GM18520 (cell line): ENCODE data around the gene MLST8.
A peak's percentile ranks its signal among the peaks of the same experiment; 100 is the strongest.
"Not testable (repeated sequence)": the region's sequence is repeated elsewhere in the genome, so short reads cannot be mapped to it uniquely, and the experiment has no call there.

Experiments used
- ATAC-seq: cut with Tn5 transposase; IDR thresholded peaks from one replicate; pipeline ENCODE4 v1.9.1; 2021; ENCODE audit not compliant: unreplicated experiment

MLST8 gene

DNA sequence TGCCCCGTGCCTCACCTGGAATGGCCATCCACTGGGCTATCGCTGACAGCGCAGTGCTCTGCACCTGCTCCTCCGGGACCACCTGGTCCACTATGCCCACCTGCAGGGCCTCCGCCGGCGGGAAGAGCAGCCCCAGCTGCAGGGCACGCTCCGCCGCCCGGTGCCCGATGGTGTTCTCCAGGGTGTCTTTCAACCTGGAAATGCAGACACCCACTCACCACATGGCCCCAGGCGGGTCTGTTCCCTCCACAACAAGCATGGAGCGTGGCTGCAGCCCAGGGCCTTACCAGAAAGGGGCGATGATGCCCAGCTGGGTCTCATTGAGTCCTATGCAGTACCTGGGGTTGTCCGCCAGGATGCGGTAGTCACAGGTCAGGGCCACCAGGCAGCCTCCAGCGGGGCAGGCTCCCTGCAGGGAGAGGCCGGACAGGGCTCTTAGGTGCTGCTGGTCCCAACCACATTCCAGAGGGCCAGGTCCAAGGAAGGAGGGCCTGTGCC lies 37.8 kb downstream of the MLST8 start:
- ATAC-seq = no peak

DNA sequence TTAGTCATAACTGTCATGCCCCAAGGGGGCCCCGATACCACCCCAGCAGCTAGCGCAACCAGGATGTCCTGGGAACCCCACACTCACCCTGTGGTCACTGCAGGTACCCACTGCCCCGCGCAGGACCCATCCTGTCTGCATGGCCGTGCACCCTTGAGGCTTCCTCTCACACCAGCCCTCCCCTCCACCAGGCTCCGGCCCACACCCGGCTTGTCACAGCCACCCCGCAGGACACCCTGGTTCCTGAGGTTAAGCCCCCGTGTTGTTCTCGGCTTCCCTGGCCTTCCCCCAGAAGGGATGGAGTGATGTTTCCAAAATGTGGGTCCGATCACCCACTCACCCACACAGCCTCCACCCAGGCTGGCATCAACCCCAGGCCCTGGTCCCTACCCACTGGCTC lies 38.5 kb downstream of the MLST8 start:
- no peak for ATAC-seq

DNA sequence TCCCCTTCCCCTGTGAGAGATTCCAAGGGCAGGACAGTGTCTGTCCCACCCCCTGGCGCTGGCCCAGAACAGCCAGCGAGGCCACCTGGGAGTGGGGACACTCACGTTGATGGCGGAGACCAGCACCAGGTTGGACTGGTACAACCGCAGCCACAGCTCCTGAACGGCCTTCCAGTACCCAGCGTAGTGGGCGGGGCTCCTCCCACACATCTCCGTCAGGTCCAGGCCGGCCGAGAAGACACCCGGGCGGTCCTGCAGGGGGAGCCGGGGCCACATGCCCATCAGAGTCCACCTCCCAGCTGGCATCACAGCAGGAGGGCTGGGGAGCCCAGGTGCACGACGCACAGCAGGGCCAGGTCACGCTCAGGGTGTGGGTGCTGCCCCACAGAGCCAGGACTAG lies 39.0 kb downstream of the MLST8 start:
- ATAC-seq = no peak

DNA sequence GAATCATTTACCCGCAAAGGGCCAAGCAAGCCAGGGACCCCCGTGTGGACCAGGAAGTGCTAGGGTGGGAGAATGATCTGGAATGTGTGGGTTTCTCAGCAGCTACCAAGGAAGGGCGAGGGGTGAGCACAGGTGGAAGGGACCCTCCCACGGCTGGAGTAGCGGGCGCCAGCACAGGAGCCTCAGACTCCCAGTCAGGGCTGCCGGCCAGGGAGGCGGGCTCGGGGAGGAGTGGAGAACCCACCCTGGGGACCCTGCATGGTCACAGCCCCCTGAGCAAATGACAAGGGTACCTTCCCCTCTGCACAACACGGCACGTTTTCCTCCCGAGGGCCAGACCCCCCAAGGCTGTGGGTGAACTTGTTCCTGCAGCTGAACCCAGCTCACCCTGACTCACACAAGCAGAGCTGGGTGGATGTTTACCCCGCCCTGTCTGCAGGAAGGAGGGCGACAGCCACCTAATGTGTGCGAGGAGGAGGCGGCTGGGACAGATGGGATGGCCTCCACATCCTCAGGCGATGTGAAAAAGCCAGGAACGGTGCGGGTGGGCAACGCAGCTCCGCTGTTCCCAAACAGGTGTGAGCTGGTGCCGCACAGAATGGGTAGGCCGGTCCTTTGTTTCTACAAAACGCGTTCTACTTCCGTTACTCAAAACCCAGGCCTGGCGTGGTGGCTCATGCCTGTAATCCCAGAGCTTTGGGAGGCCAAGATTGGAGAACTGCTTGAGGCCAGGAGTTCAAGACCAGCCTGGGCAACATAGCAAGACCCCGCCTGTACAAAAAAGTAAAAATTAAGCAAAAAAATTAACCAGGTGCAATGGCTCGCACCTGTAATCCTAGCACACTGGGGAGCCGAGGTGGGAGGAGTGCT lies 39.9 kb downstream of the MLST8 start:
- ATAC-seq = no peak

DNA sequence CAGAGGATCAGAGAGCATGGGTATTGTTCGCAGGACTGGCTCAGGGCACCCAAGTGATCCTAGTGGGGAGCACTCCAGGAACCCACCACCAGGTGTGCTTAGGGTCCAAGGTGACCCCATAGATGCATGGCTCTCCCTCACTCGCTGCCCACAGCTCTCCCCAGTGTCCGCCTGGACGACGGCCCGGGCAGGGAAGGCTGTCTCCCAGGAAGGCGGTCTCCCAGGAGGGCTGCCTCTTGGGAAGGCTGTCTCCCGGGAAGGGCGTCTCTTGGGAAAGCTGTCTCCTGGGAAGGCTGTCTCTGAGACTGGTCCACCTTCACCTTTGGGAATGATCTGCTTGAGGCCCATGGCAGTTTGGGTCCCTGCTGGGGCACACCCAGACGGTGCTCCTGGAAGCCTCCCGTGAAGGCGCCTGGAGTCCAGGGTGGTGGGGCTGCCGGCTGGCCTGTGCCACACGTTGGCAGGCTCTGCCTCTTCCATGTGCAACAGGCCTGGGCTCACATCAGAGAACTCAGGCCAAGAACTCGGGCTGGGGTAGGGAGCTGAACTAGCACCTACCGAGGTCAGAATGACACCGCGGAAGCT lies 41.1 kb downstream of the MLST8 start:
- ATAC-seq = no peak

DNA sequence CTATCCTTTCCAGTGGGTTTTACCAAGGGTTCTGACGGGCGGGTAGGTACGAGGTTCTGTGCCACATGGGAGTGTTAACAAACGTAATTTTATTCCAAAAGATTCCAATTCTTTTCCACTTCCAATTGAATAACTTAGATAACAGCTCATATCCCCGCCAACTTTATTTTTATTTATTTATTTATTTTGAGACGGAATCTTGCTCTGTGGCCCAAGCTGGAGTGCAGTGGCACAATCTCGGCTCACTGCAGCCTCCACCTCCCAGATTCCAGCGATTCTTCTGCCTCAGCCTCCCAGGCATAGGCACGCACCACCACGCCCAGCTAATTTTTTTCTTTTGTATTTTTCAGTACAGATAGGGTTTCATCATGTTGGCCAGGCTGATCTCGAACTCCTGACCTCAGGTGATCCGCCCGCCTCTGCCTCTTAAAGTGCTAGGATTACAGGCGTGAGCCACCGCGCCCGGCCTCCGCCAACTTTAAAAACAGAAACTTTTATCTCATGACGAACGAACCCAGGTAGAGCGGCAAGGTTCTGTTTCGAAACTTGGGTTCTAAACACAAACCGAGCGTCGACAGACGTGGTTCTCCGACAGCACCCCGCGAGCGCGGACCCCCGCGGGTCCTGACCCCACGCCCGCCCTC lies 45.5 kb downstream of the MLST8 start:
- ATAC-seq = no peak

DNA sequence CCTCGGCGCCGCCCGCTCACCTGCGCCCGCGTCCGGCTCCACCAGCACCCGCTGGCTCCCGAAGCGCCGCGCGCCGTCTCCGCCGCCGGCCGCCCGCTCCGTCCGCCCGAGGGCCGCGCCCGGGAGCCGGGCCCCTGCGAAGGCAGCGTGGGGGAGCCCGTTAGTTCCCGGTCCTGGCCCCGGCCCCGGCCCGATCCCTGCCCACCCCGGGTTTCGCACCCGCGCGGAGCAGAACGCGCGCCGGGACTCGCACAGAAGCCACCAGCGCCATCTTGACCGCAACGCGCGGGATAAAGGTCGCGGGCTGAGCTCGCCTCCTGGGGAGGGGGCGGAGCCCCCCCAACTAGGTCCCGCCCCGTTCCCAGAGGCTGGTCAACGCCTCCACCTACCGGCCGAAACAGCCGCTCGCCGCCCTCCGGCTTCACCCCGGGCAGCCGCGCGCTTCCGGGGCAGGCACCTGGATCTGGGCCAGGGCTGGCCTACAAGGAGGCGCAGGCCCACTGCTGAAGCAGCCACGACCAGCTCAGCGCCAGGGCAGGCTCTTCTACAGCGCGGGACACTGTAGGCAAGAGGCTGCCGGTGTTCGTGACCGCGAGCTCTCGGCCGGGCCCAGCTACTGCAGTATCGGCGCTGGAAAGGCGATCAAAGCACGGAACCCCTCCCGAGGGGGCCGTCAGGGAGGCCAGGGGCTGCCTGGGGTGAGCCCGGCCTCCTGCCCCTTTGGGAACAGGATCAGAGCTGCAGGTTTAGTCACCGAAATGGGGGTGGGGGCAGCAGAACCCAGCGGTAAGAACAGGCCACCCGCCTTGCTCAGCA lies 46.2 kb downstream of the MLST8 start, which contains the start of gene ECI1:
Gene ECI1 (minus strand): TSS at position 292 of the 816 bp plus-strand sequence. CDS start 21 bp downstream, at position 271.
- ATAC-seq = peak; percentile 94

DNA sequence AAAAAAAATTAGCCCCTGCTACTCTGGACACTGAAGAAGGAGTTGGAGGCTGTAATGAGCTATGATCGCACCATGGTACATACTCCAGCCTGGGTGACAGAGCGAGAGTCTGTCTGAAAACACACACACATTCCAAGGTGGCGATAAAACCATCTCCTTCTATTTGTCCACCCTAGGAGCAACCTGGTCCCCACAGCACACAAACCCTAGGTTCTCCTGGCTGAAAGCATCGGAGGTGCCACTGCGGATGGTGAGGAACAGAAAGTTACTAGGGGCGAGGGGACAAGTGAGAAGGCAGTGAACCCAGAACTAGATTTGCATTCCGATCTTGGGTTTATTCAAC lies 47.5 kb downstream of the MLST8 start:
- ATAC-seq = no peak

DNA sequence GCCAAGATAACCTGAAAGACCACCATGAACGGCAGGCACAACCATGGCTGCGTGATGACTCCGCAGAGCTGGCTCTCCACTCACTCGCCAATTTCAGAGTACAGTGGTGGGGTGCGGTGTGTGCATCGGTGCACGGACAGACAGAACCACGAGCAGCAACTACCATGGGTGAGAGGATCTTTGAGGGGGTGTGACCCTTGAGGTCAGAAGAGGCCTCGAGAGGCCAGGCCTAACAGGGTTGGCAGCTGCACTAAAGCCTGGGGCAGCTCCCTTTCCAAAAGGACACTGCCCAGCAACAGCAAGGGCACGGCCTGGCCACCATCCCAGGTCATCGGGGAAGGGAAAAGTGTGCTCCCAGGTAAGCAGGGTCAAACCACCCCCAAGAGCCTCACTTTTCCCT lies 48.0 kb downstream of the MLST8 start:
- ATAC-seq = no peak

DNA sequence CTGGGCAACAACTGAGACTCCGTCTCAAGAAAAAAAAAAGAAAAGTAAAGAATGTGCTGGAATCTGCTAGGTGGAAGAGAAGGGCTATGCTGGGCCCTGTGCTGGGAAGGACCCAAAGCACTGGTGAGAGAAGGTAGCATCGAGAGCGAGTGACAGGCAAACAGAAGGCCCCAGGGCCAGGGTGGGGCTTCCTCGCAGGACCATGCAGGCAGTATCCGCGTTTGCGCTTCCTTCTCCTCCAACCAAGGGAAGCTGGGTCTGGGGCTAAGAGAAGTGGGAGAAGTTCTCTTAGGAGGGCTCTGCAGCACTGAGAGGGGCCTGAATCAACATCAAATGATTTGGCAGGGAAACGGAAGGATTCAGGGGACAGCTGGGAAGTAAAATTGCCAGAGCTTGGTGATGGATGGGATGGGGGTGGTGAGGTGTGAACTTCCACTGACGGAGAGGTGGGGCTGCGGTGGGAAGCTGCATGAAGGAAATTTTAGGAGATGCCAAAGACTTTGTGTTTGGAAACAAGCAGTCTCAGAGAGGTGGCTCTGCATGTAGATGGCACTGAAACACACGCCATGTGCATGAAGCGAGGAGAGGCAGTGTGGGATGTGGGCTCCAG lies 51.4 kb downstream of the MLST8 start:
- ATAC-seq = no peak

DNA sequence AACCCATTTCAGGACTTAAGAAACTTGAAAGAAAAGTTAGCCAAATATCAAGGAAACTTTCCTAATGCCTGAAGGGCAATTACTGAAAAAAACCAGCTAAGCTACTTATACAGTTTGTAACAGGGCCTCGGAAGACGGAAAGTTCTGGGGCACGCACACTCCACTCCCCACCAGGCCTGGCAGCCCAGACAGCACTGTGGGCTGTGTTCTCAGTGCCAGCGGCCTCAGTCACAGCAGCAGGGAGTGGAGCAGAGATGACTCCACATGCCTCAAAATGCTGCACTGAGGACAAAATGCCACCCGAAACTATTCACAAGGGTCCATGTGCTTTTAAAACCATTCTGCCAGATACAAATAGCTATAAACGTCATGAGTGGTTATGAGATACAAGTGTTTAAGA lies 52.5 kb downstream of the MLST8 start:
- no peak for ATAC-seq

DNA sequence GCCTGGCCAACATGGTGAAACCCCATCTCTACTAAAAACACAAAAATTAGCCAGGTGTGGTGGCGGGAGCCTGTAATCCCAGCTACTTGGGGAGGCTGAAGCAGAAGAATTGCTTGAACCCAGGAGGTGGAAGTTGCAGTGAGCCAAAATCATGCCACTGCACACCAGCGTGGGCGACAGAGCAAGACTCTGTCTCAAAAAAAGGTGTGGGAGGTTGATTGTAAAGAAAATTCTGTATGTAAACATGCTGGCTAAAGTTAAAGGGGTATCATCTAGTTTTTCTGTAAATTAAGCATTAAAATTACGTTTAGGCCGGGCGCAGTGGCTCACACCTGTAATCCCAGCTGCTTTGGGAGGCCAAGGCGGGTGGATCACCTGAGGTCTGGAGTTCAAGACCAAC lies 53.3 kb downstream of the MLST8 start:
- ATAC-seq = not testable (repeated sequence)
